Natural killer cell (primary cell): ENCODE measurements around the gene SNN. TPM values are rescaled to one million over a fixed set of nuclear protein-coding genes. Genes with fewer than 3 reads are reported as not detected.

Experiments
- ATAC-seq, 3 donors: fragments of 150-1000 bp in 2 of 3; fragments of 200-7000 bp in 1 of 3; cut with Tn5 transposase; 1 replicate in 1 of 3; 2 replicates in 2 of 3; pipeline ENCODE4 v1.10.0; 2021; ENCODE audit warnings: mild to moderate bottlenecking in 2 of 3, moderate library complexity in 2 of 3
- DNase-seq, 2 donors: peaks; one replicate each; pipeline versions ENCODE4 v3.0.0 to v3.0.0-alpha.2; 2013 to 2021; ENCODE audit warnings: mixed read lengths in 1 of 2
- H3K27ac ChIP-seq: one replicate; pipeline ENCODE4 v1.5.1; 2013; ENCODE audit warnings: mild to moderate bottlenecking, low read length
- H3K27me3 ChIP-seq: one replicate; pipeline ENCODE4 v1.6.1; 2013; ENCODE audit warnings: low read length; ENCODE audit not compliant: control insufficient read depth, insufficient read depth
- H3K36me3 ChIP-seq: one replicate; pipeline ENCODE4 v1.6.1; 2013; ENCODE audit warnings: low read length; ENCODE audit not compliant: control insufficient read depth, insufficient read depth
- H3K4me1 ChIP-seq: one replicate; pipeline ENCODE4 v1.6.1; 2013; ENCODE audit warnings: low read length; ENCODE audit not compliant: control insufficient read depth, insufficient read depth
- H3K4me3 ChIP-seq: one replicate; pipeline ENCODE4 v1.5.1; 2013; ENCODE audit warnings: low read length
- H3K9me3 ChIP-seq: one replicate; pipeline ENCODE4 v1.6.1; 2013; ENCODE audit warnings: low read length; ENCODE audit not compliant: control insufficient read depth, insufficient read depth
- H3K27ac Mint-ChIP-seq, 2 donors: one replicate each; pipeline ENCODE4 v1.8.0; 2022; ENCODE audit warnings: mild to moderate bottlenecking in 2 of 2, mixed read lengths in 2 of 2, moderate library complexity in 1 of 2
- H3K27me3 Mint-ChIP-seq, 2 donors: one replicate each; pipeline ENCODE4 v1.8.0; 2022; ENCODE audit warnings: low read depth in 2 of 2, mixed read lengths in 2 of 2
- H3K36me3 Mint-ChIP-seq: one replicate; pipeline ENCODE4 v1.8.0; 2022; ENCODE audit warnings: mixed read lengths
- H3K4me1 Mint-ChIP-seq, 2 donors: one replicate each; pipeline ENCODE4 v1.8.0; 2022; ENCODE audit warnings: mixed read lengths in 2 of 2
- H3K4me3 Mint-ChIP-seq: one replicate; pipeline ENCODE4 v1.8.0; 2022; ENCODE audit warnings: mild to moderate bottlenecking, moderate library complexity, mixed read lengths
- H3K9me3 Mint-ChIP-seq, 2 donors: one replicate each; pipeline ENCODE4 v1.8.0; 2022; ENCODE audit warnings: mixed read lengths in 2 of 2
- CTCF ChIP-seq: fragments of 200-600 bp; IDR thresholded peaks from one replicate; pipeline ENCODE4 v1.8.0; 2022; ENCODE audit warnings: antibody characterized with exemption
- WGBS: methylation state at CpG from one replicate; pipeline ENCODE4 v1.1.7; 2013; ENCODE audit warnings: missing lambda C conversion rate; ENCODE audit not compliant: insufficient coverage; 5-methylcytosine and 5-hydroxymethylcytosine counted together
- intact Hi-C: fragments of 100-400 bp; cut with micrococcal nuclease; formaldehyde crosslinking; loops from one replicate; pipeline ENCODE4 v1.14.2; 2022
- total RNA-seq, 4 donors: library from RNA; stranded (reverse); fragments of 120-200 nt in 1 of 4; gene quantifications; one replicate each; pipeline versions ENCODE4 v1.2.3 to v1.2.4, GENCODE V29; 2013 to 2022

The SNN gene
- total RNA-seq, 3 donors from 2014 or later (not counting 1 experiment from before 2014, with no cell fraction given), result 5.3 to 20.0 (median 12.5) TPM

- Mint-ChIP-seq H3K4me3 (peak overlapping the region; percentile 80), H3K36me3 (no peaks in the 10 kb centered on the region), H3K27ac (peak overlapping the region; percentile 93 to 97), H3K9me3 (peaks cover 2 to 3% of the 10 kb centered on the region in 2 donors), H3K27me3 (no peaks in the 10 kb centered on the region), H3K4me1 (peaks cover 34 to 46% of the 10 kb centered on the region in 2 donors)
- intact Hi-C loops, result no loop called here
- DNase-seq (no peak), ATAC-seq (peak in 1 of 3 donors; percentile 56)
- TF ChIP-seq CTCF, result no peak
- no peak overlapping the region for H3K4me3 ChIP-seq
- no peak overlapping the region for H3K27ac ChIP-seq
- H3K27me3 ChIP-seq, result no peaks in the 10 kb centered on the region
- H3K9me3 ChIP-seq, result peaks cover 4% of the 10 kb centered on the region
- WGBS, result 70% methylated on average over 15 of the region's 16 CpGs
- no peaks in the 10 kb centered on the region for H3K36me3 ChIP-seq
- H3K4me1 ChIP-seq, result peaks cover 68% of the 10 kb centered on the region
Observed at GRCh38 chr16:11624636-11625607, 43.3 kb upstream of the SNN start.

- Histone ChIP-seq H3K27ac (no peak overlapping the region), H3K36me3 (no peaks in the 10 kb centered on the region), H3K27me3 (no peaks in the 10 kb centered on the region), H3K9me3 (no peaks in the 10 kb centered on the region), H3K4me3 (no peak overlapping the region), H3K4me1 (peaks cover 65% of the 10 kb centered on the region)
- H3K36me3 Mint-ChIP-seq, result no peaks in the 10 kb centered on the region
- WGBS, result 93% methylated on average over 4 of the region's 4 CpGs
- no peaks in the 10 kb centered on the region for H3K27me3 Mint-ChIP-seq
- ATAC-seq (no peak), DNase-seq (no peak)
- intact Hi-C loops, result no loop called here
- H3K27ac Mint-ChIP-seq, result peak overlapping the region; percentile 29 to 45
- peaks cover 0 to 3% of the 10 kb centered on the region in 2 donors for H3K9me3 Mint-ChIP-seq
- peaks cover 27 to 38% of the 10 kb centered on the region in 2 donors for H3K4me1 Mint-ChIP-seq
- no peak overlapping the region for H3K4me3 Mint-ChIP-seq
- no peak for TF ChIP-seq CTCF
Observed at GRCh38 chr16:11625769-11626168, 42.5 kb upstream of the SNN start.

- no peaks in the 10 kb centered on the region for H3K36me3 Mint-ChIP-seq
- 96% methylated on average over 14 of the region's 16 CpGs for WGBS
Observed at GRCh38 chr16:11626657-11627291, 41.5 kb upstream of the SNN start.

More at GRCh38 chr16:11626657-11627291, 41.5 kb upstream of the SNN start:
- Histone ChIP-seq H3K27me3 (no peaks in the 10 kb centered on the region), H3K27ac (no peak overlapping the region), H3K36me3 (no peaks in the 10 kb centered on the region), H3K9me3 (no peaks in the 10 kb centered on the region), H3K4me3 (no peak overlapping the region), H3K4me1 (peaks cover 55% of the 10 kb centered on the region)
- DNase-seq (no peak), ATAC-seq (no peak)
- intact Hi-C loops, result no loop called here
- no peaks in the 10 kb centered on the region for H3K27me3 Mint-ChIP-seq
- TF ChIP-seq CTCF, result no peak
- no peak overlapping the region for H3K4me3 Mint-ChIP-seq
- H3K27ac Mint-ChIP-seq, result no peak overlapping the region
- peaks cover 0 to 3% of the 10 kb centered on the region in 2 donors for H3K9me3 Mint-ChIP-seq
- peaks cover 22 to 31% of the 10 kb centered on the region in 2 donors for H3K4me1 Mint-ChIP-seq
